ENCODE measurements around the gene STRN3.
"Not testable (repeated sequence)": the region's sequence is repeated elsewhere in the genome, so short reads cannot be mapped to it uniquely, and the experiment has no call there.

The STRN3 gene

DNA sequence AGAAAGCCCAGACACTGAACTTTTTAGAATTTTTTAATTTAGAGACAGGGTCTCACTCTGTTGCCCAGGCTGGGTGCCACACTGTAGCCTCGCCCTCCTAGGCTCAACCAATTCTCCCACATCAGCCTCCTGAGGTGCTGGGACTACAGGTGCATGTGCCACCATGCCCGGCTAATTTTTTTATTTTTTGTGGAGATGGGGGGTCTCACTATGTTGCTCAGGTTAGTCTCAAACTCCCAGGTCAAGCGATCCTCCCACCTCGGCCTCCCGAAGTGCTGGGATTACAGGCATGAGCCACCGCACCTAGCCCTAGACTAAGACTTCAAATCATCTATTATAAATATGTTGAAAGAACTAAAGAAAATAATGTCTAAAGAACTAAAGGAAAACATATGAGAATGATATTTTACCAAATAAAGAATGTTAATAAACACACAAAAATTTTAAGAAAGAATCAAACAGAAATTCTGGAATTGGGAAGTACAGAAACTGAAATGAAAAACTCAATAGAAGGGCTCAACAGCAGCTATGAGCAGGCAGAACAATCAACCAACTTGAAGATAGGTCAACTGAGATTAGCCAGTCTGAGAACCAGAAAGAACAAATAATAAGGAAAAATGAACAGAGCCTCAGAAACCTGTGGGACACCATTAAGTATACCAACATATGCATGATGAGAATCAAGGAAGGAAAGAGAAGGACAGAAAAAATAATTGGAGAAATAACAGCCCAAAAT is 27.0 kb downstream of the STRN3 start:
- DNase-seq: no peak

GRCh38 chr14:30998100-30998706 is 28.0 kb downstream of the STRN3 start:
- DNase-seq: no peak

- no peak for DNase-seq
Observed at GRCh38 chr14:30996892-30997659, 29.1 kb downstream of the STRN3 start.

- no peak for DNase-seq
Observed at GRCh38 chr14:30995689-30996088, 30.5 kb downstream of the STRN3 start.

- no peak for DNase-seq
Observed at GRCh38 chr14:30994681-30995620, 31.2 kb downstream of the STRN3 start.

- DNase-seq: no peak
Observed at GRCh38 chr14:30993071-30993470, 33.1 kb downstream of the STRN3 start.

DNA sequence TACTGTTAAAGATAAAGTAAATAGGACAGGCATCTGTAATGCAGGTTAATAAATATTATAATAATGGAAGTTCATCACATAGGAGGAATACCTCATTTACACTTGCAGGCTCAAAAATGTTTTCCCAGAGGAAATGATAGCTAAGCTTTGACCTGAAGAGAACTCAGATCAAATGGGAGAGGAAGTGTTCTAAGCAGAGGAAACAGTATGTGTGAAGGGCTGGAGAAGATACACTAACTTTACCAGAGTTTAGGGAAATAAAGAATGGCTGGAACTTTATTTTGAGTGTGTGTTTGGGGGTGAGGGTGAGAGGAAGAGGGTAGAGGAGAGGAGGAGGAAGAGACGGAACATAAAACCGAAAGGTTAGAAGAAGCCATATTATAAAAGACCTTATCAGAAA is 34.8 kb downstream of the STRN3 start:
- DNase-seq: no peak

GRCh38 chr14:30990770-30991169 is 35.4 kb downstream of the STRN3 start:
- DNase-seq: no peak

- no peak for DNase-seq
Observed at GRCh38 chr14:30988509-30988908, 37.7 kb downstream of the STRN3 start.

DNA sequence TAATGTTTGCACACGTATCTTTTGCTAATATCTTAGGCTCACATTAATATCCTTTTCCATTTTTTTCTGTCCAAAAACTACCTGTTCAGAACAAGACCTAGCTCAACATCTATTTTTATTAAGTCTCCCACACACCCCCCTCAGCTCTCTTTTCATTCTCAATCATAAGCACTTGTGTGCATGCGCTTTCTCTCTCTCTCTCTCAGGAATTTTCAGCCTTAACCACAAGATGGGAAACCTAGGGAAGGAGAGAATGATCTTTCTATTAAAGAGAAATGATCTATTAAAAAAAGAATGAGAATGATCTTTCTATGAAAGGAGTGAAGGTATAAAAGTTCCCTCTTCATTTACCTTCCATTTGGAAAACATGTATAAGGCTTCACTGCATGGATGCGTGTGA is 40.4 kb downstream of the STRN3 start:
- DNase-seq: no peak

DNA sequence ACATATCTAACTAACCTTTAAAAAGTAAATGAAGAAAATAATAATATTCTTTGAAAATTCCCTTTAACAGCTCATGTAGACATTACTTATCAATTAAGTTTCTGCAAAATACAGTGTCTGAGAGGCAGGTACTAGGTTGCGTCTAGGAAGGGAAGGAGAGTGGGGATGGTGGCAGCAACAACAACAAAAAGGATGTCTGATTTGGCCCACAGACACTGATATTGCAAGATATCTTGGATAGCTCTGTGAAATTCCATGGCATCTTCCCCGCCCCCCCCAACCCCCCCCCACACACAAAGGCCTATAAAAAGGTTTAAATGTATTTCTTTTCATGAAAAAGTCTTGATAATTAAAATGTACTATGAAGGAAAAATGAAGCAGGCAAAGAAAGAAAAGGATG is 42.3 kb downstream of the STRN3 start:
- no peak for DNase-seq

- no peak for DNase-seq
Observed at GRCh38 chr14:30982533-30982932, 43.6 kb downstream of the STRN3 start.

DNA sequence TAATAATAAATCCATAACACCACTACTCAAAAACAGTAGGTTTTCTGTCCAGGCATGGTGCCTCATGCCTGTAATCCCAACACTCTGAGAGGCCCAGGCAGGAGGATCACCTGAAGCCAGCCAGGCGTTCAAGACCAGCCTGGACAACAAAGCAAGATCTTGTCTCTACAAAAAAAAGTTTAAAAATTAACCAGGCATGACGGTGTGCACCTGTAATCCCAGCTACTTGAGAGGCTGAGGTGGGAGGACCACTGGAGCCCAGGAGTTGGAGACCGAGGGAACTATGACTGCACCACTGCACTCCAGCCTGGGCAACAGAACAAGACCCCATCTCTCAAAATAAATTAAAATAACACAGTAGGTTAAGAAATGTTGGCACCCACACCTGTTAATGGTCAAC is 45.2 kb downstream of the STRN3 start:
- no peak for DNase-seq

- DNase-seq: peak; percentile 47
Observed at GRCh38 chr14:30980106-30980704, 46.0 kb downstream of the STRN3 start.

- no peak for DNase-seq
Observed at GRCh38 chr14:30977752-30978151, 48.4 kb downstream of the STRN3 start.

- no peak for DNase-seq
Observed at GRCh38 chr14:30974628-30975027, 51.6 kb downstream of the STRN3 start.

- no peak for DNase-seq
Observed at GRCh38 chr14:30972882-30973582, 53.1 kb downstream of the STRN3 start.

DNA sequence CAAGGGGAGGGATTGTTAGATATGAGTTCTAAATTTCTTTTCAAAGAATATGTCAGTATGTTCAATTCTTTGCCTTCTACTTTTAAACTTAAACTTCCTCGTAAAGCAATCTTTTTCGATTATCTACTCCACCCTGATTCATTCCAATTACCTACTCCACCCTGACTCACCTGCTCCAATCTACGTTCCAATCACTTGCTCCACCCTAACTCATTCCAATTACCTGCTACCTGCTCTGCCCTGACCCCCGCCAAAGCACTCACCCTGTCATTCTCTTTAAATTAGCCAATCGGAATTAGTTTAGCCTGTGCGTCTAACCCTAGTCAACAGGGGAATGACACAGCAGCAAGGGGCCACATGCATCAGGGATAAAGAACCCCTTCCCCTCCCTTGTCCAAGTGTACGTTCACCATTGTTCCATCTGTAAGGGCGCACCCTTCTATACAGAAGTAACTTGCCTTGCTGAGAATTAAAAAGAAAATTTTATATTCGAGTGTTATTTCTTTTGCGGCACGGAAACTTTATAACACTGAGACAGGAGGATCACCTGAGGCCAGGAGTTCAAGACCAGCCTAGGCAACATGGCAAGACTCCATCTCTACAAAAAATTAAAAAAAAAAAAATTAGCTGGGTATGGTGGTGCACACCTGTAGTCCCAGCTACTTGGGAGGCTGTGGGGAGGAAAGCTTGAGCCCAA is 54.0 kb downstream of the STRN3 start:
- not testable (repeated sequence) for DNase-seq

DNA sequence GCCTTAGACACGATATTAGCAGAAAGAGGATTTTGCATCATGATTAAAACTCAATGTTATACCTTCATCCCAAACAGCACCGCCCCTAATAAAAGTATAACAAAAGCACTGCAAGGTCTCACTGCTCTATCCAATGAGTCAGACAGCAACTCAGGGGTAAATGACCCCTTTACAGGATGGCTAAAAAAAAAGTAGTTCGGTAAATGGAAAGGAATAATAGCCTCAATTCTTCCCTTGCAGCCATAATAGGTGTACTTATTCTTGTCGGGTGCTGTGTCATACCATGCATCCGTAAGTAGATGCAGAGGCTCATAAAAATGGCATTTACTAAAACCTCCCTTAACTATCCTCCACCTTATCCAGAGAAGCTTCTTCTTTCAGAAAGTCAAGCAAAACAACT is 54.6 kb downstream of the STRN3 start:
- no peak for DNase-seq

- DNase-seq: not testable (repeated sequence)
Observed at GRCh38 chr14:30969796-30970195, 56.4 kb downstream of the STRN3 start.

Data from activated T-cell treated with anti-CD3 and anti-CD28 coated beads for 4 hours (primary cell).